GM04503 (cell line): ENCODE results near the gene SHLD1.

ENCODE experiments used
- DNase-seq: peaks from one replicate; pipeline ENCODE4 v3.0.0-alpha.2; 2012; ENCODE audit warnings: low read depth

The SHLD1 gene

GRCh38 chr20:5848711-5849505, 98.7 kb downstream of the SHLD1 start:
- no peak for DNase-seq

DNA sequence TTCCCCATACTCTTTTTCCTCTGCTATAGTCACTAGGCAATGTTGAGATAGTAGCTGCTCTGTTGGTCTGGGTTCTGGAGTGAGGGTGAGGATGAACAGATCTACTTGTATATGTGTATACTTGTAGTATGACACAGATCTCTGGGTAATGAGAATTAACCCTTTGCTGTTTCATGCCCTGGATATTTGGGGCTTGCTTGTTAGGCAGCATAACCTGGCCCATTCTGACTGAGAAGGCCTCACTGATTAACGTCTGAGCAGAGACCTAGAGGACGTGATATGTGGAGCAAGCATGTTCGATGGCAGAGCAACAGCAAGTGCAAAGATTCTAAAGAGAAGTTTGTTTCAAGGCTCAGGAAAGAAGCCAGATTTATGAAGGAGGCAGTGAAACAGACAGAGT, 105.7 kb downstream of the SHLD1 start:
- DNase-seq: no peak

DNA sequence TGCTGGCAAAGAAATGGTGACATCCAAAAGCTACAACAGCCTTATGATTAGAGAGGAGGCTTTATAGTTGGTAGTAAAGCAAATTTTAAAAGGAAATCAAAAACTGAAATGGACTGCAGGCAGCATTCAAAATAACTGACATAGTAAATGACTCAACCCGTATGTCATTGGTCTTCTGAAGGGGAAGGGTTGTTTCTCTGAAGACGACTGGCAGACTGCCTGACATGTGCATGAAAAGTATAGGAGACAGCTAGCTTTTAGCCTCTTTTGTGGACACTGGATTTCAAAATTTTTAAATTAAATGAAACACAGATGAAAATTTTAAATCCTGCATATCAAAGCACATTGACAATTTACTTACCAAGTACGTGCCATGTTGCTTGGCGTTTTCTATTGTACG, 109.4 kb downstream of the SHLD1 start:
- DNase-seq: no peak

DNA sequence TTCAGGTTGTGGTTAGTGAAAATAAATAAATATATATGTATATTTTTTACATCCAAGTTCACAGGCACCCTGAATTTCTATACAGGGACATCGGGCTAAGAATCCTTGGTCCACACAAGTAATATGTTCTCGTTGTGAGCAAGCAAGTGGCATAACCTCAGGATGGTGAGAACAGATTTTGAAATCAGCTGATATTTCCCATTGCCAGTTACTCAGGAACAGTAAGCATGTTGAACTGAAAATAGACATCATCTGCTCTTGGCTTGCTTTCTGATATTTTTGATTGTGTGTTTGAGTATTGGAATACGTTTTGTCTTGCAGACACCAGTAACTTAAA, 112.5 kb downstream of the SHLD1 start:
- DNase-seq: no peak

GRCh38 chr20:5863040-5863833, 113.0 kb downstream of the SHLD1 start:
- DNase-seq: no peak

DNA sequence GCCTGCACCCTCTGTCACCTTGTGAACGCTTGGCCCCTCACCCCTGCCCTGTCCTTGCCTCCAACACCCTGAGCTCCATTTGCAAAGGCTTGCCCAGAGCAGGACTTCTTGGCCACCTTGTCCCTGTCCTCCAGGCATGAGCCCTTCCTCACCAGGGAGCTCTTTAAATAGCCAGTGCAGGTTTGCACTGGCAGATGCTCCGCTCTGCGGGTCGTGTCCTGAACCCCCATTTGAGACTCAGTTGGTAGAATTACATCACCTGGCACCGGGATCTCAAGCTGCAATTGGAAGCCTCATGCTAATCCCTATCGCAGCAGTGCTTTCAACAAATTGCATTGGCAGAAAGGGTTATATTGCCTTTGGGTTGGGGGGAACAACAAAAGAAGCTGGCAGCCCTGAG, 114.2 kb downstream of the SHLD1 start:
- DNase-seq: no peak

- no peak for DNase-seq
These were observed 114.8 kb downstream of the SHLD1 start for GRCh38 chr20:5864873-5865587.

DNA sequence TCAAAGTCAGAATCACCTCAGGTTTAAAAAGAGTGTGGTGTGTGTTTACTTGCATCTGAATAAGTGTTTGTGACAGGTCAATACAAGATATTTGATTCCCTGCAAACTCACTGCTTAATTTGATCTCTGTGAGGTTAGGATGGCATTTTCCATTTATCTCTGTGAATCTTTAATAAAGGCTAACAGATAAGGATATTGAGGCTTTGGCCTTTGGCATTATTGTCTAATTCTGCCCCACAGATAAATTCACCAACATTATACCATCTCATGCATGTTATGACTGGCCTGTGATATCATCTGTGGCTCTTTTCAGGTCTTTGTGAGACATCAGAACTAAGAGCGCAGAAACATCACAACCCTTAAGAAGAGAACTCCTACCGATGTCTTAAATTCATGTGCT, 115.4 kb downstream of the SHLD1 start:
- no peak for DNase-seq

DNA sequence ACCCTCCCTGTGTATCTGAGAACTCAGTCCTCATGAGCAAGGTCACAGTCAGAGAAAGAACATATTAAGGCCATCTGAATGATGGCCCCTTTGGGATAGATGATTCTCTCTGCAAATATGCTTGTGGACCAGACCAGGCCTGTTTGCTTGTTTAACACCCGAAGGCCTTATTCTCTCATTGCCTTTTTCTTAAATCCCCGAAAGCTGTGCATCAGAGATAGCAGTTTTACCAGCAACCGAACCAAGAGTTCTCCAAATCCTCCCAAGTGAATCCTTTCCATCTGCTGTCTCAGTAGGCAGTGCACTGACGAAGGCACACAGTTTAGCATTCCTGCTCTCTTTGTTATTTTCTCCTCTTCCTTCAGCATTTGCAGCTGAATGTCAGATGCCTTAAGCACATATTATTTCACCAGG, 120.4 kb downstream of the SHLD1 start:
- DNase-seq: no peak

- no peak for DNase-seq
These were observed 121.5 kb downstream of the SHLD1 start for GRCh38 chr20:5871459-5872410.

DNA sequence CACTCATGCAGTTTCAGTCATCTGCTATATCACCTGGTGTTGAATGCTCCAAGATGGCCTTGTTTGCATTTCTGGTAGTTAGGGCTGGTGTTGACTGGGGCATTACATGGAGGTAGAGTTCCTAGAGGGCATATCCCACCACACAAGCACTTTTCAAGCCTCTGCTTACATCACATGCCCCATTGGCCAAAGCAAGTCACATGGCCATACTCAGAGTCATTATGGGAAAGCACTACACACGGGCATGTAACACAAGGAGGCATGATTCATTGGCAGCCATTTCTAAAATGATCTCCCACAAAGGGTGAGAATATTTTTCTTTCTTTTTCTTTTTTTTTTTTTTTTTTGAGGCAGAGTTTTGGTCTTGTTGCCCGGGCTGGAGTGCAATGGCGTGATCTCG, 126.9 kb downstream of the SHLD1 start:
- DNase-seq: no peak

GRCh38 chr20:5880326-5880725, 130.1 kb downstream of the SHLD1 start:
- no peak for DNase-seq

DNA sequence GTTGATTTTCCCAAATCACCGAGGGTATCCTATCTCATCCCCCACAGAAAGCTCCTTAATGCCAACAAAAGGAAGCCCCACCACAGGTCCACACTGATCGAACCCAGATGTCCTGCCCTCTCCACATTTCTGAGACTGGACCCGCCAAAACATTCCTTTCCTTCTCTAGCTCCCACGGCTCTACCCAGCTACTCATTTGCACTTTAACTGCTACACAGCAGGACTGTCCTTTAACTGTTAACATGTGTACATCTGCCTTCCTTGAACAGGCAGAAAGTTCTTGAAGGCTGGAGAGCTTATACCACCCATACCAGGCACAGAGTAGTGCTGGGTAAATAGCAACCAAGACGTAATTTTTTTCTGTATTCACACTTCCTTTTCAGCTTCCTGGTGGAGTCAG, 131.5 kb downstream of the SHLD1 start:
- DNase-seq: no peak

DNA sequence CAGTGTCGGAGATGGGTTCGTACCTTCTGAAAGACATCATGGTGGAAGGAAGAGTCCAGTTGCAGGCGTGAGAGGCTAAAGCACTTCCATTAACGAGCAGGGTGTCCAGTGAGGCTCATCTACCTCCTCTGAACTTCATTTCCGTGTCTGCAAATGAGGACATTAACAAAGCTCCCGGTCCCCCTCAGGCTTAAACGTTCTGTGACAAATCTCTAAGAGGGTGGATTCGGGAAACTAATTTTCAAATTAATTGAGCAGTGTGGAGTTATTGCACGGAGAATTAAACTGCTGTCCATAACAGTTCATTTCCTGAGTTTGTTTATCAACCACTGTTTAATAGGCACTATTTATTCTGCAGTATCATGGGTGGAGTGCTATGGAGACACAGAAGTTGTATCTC, 132.0 kb downstream of the SHLD1 start:
- DNase-seq: no peak

DNA sequence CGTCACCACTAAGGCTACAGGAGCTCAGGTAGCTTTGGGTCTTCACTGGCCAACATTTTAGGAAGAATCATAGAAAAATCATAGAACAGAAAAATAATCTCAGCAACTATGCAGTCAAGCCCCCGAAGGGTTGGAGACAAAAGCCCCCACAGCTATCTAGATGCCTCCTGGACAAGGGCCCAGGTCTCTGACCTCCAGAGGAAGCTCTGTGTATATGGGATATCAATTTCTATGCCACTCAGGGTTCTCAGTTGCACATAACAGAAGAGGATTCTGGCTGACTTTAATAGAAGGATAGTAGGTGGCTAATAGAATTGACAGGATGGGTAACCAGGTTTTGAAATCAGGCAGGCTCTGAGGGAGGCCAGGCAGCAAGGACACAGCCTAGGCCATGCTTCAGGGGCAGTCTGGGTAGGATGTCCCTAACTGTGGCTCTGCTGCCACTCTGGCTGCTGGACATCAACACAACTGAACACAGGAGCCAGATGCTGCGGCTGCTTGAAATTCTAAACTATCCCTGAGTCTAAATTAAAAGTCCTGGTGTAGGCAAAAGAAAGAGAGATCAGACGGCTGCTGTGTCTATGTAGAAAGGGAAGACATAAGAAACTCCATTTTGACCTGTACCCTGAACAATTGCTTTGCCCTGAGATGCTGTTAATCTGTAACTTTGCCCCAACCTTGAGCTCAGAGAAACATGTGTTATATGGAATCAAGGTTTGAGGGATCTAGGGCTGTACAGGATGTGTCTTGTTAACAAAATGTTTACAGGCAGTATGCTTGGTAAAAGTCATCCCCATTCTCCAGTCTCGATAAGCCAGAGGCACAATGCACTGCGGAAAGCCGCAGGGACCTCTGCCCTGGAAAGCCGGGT, 134.5 kb downstream of the SHLD1 start:
- no peak for DNase-seq

GRCh38 chr20:5885866-5886265, 135.7 kb downstream of the SHLD1 start:
- DNase-seq: no peak

DNA sequence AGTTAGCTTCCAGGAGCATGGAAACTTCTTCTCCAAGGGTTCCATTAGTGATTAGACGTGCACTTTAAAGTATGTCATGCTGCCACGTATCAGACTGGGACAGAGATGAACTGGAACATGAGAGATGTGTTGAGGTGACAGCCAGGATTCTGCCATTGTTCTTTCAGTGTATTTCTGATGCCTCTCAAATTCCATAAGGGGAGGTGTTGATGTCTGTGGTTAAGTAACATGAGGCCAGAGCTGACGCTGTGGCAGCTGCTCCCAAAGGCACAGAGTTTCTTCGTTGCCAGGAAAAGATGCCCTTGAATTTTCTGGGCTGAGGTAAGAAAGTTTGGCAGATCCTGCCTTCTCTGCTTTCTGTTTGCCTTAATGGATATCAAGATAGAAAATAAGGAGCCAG, 136.6 kb downstream of the SHLD1 start:
- DNase-seq: no peak

DNA sequence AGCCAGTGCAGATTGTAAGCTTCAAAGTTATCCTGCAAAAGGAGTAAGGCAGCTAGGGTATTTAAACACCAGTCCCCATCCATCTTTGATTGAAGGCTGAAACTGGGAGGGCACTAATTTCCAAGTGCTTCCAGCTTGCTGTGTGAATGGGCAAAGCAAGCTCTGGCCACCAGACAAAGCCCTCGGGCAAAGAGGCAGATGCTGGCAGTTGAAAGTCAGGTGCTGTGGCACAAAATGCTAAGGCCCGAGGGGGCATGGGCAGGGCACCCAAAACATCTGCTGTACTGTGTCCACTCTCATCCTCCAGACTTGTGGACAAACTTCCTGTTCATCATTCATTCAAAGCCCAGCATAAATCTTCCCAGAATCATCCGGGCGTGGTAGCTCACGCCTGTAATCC, 137.2 kb downstream of the SHLD1 start:
- DNase-seq: no peak

DNA sequence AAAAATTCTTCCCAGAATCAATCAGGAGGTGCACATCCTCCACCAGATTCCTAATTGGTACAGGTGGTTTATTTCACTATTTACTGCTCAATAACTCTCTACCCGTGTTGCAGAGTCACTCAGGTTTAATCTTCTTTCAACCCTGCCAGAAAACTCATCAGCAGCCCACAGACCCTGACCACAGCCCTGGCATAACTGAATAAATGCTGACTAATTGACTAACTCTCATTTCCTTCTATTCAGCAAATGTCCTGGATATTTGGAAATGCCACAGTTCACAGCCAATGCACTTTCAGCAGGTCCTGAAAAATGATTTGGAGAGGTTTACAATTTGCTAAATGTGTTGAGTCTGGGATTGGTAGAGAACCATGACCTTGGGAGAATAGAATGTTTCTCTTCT, 137.8 kb downstream of the SHLD1 start:
- DNase-seq: no peak

- no peak for DNase-seq
These were observed 140.7 kb downstream of the SHLD1 start for GRCh38 chr20:5890773-5891441.
